Activated T-cell treated with anti-CD3 and anti-CD28 coated beads for 1 hour (primary cell): ENCODE results near the gene CERK.
"Not testable (repeated sequence)": the region's sequence is repeated elsewhere in the genome, so short reads cannot be mapped to it uniquely, and the experiment has no call there.

Source experiments
- DNase-seq: peaks from one replicate; pipeline ENCODE4 v3.0.0-alpha.2; 2020; ENCODE audit warnings: low read depth

CERK gene

GRCh38 chr22:46660604-46661201 lies 77.3 kb downstream of the CERK start:
- no peak for DNase-seq

DNA sequence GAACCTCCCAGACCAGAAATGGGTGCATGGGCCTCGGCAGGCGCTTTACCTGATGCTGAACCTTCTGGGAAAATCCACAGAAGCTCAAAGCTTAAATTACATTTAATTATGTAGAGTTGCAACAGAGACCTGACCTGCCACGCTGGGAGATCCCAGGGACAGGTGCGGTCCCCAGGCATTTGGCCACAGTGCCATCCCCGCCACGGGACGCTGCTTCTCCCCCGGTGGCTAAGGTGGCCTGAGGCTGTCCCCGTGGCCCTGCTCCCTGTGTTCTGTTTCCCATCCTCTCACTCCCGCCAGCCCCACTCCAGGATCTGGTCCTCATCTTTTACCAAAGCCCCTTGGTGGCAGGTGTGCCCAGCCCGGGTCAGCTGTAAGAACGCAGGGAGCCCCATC lies 78.3 kb downstream of the CERK start:
- no peak for DNase-seq

GRCh38 chr22:46659059-46659790 lies 78.8 kb downstream of the CERK start:
- DNase-seq, result no peak

DNA sequence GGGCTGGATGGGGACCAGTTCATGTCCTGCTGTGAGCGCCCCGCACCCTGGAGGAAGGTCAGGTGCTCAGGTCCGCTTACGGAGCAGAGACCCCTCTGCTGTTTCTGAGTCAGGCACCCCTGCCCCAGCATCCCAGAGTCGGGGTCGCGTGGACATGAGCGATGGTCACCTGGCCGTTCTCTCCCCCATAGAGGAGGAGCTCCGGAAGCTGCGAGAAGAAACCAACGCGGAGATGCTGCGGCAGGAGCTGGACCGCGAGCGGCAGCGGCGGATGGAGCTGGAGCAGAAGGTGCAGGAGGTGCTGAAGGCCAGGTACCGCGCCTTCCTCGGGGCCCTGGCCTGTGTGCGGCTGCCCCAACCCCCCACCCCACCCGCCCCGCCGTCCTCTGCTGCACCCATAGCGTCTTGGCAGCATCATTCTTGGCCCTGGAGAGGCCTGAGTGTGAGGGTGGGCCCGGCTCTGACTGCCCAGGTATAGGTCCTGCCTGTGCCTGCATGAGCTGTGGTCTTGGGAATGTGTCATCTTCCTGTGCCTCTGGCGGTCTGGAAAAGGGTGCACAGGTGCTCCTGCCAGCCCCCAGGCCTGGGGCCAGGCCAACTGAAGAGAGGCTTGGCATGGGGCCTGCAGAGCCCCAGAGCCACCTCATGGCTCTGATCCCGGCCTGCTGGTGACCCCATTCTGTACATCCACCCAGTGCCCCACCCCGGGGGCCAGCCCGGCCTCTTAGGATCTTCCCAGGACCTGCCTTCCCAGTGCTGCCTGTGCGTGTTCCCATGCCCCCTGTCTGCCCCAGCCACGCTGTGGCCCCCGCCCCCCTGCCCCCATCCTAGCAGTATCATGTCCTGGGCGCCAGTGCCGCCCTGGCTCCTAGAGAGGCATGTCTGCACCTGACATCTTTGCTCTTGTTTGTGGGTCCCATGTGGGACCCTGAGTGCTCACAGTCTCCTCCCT lies 79.8 kb downstream of the CERK start:
- DNase-seq, result no peak

DNA sequence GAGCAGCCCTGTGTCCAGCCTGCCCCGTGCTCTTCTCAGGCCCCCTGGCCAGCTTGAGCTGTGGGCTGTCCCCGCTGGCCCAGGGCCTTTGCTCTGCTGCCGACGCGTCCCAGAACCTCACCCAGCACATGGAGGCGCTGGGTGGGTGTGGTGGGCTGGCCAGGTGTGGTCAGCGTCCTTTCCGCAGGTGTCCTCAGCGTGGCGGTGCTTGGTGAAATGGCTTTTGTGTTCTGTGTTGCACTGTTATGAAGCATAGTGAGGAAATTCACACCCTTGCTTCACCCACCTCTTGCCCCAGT lies 80.4 kb downstream of the CERK start:
- no peak for DNase-seq

DNA sequence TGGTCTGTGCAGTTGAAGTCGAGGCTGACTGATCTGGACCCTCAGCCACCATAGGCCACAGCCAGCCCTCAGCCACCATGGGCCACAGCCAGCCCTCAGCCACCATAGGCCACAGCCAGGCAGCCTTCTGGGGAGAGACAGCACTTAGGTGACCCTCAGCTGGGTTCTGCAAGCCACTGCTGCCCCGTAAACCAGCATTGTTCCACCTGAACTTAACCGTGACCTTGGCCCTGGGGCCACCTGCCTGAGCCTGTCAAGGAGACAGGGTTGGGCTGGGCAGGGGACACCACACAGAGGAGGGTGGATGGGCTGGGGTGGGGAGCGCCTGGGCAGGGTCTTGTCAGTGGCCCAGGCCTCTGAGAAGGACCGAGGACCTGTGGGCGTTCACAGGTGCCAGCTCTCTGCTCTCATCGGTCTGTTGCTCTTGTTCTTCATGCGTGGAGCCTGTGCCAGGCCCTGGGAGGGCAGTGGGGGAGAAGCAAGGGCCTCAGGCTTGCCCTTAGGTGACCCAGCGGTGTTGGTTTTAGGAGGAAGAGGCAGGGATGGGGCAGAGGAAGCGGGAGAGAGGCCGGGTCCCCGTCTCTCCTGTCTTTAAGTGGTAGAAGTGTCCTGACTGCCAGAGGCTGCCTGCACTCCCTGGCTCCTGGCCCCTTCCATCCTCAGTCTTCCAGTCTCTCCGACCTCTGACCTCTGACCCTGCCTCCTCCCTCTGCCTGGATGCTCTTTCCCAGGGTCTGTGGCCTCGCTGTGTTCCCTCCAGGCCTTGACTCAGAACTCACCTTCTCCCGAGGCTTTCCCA lies 81.0 kb downstream of the CERK start:
- DNase-seq, result no peak

GRCh38 chr22:46655861-46656608 lies 82.0 kb downstream of the CERK start:
- no peak for DNase-seq

DNA sequence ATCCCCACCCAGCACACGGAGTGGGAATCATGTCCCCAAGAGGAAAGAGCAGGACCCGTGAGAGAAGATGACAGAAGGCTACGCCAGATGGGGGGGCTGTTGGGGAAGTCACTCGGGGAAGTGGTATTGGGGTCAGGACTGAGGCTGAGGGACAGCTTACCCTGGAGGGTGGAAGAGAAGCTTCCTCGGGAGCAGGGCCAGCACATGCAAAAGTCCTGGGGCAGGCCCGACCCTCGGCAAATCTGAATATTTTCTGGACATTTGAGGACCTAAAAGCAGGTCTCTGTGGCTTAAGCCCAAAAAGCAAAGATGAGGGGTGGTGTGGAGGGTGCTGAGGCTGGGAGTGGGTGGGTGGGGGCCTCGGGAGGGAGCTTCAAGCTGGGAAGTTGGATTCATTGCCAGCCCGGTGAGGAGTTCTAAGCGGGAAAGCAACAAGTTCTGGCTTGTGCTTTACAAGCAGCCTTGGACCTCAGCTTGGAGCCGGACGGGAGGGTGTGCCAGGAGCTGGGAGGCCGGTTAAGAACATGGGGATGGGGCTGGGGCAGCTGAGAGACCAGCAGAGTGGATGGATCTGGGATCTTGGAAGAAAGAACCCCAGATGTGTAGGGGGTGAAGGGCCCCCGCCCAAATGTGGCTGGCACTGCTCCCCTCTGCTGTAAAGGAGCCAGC lies 83.0 kb downstream of the CERK start:
- no peak for DNase-seq

DNA sequence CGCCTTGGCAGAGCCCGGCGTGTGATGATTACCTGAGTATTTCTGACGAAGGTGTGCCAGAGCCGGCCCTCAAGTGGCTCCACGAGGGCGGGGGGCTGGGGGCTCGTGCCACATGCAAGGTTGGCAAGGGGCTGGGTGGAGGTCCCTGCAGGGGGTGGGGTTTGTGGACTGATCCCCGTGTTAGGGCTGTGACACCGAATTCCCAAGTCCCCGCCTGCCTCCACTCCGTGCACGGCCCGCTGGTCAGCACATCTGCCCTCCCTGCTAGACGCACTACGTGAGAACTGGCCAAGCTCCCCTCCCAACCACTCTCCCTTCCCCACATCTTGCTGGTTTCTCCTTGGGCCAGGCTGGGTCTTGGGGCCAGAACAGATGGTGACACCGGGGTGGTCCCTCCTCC lies 83.6 kb downstream of the CERK start:
- no peak for DNase-seq

- DNase-seq, result no peak
Measured at GRCh38 chr22:46653596-46653995, 84.5 kb downstream of the CERK start.

- no peak for DNase-seq
Measured at GRCh38 chr22:46652847-46653331, 85.2 kb downstream of the CERK start.

GRCh38 chr22:46652081-46652846 lies 85.8 kb downstream of the CERK start:
- no peak for DNase-seq

GRCh38 chr22:46651316-46651715 lies 86.7 kb downstream of the CERK start:
- DNase-seq, result no peak

DNA sequence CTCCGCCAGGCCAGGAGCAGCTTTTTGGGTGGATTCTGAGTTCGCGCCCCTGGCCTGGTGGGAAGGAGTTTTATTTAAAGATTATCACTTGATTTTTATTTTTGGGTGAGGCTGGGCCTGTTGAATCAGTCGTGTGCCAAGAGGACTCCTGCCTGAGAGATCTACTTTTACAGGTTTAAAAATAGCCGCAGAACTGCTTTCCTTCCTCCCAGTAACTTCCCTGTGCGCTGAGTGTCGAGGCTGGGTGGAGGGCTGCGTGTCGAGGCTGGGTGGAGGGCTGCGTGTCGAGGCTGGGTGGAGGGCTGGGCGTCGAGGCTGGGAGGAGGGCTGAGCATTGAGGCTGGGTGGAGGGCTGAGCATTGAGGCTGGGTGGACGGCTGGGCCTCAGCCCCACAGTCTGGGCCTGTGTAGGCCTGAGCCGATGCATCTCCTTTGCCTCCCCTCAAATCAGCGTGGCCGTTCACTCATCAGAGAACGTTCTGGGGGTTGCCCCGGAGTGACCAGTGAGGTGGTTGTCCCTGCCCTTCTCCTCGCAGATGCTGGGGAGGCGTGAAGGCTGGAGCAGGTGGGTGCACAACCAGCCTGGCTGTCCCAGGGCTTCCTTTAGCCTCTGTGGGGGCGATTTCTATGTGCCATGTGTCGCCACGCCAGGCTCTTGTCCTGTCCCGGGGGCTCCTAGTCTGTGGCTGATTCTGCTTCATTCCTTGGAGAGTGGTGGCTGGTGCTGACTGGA lies 87.8 kb downstream of the CERK start:
- DNase-seq, result no peak

- no peak for DNase-seq
Measured at GRCh38 chr22:46649141-46650077, 88.6 kb downstream of the CERK start.

- DNase-seq, result not testable (repeated sequence)
Measured at GRCh38 chr22:46648225-46648820, 89.7 kb downstream of the CERK start.

DNA sequence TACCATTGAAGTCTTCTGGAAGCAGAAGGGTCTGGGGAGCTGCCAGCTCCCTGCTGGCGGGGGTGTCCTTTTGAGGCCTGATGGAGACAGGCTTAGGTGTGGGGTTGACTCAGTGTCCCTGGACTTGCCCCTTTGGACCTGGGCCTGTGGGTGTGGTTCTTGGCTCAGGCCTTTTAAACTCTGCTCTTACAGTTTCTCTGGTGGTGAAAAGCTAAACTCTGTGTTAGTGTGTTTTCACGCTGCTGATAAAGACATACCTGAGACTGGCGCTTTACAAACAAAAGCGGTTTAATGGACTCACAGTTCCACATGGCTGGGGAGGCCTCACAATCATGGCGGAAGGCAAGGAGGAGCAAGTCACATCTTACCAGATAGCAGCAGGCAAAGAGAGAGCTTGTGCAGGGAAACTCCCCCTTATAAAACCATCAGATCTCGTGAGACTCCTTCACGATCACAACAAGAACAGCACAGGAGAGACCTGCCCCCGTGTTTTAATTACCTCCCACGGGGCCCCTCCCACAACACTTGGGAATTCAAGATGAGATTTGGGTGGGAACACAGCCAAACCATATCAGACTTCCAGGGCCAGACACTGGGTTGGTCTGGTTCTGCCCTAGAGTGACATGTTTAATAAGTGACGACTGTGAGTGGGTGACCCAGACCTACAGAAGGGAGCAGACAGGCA lies 91.4 kb downstream of the CERK start:
- no peak for DNase-seq
